PC-9 (cell line): ENCODE data around the gene CMAS. TPM values are rescaled to one million over a fixed set of nuclear protein-coding genes. Genes with fewer than 3 reads are reported as not detected.

Experiments used
- BruUV-seq: library from RNA; stranded (reverse); fragments of 400-500 nt; replicated peaks from 2 replicates; lab custom pipeline; 2021; lab: Mats Ljungman, UMichigan
- CTCF ChIA-PET: fragments of 300-600 bp; sonication (Branson Sonifier 250); formaldehyde crosslinking; loops from one replicate; lab custom pipeline; 2022; ENCODE audit warnings: antibody characterized with exemption; lab: Charles Lee
- POLR2A ChIA-PET: fragments of 300-600 bp; sonication (Branson Sonifier 250); formaldehyde crosslinking; loops from one replicate; lab custom pipeline; 2022; ENCODE audit warnings: antibody characterized with exemption; ENCODE audit not compliant: unreplicated experiment; lab: Charles Lee
- DNase-seq, 2 experiments: peaks; one replicate each; pipeline versions ENCODE4 v3.0.0 to v3.0.0-alpha.2; 2015 to 2022; ENCODE audit warnings: mixed read lengths in 1 of 2
- H2AFZ ChIP-seq: fragments of 200-600 bp; sonication (generic); 2 replicates; pipeline ENCODE4 v1.8.1; 2017; ENCODE audit warnings: antibody characterized with exemption
- H3F3A ChIP-seq: fragments of 200-600 bp; sonication (generic); 2 replicates; pipeline ENCODE4 v1.8.1; 2017; ENCODE audit warnings: antibody characterized with exemption, mild to moderate bottlenecking, low read depth; ENCODE audit not compliant: insufficient read depth
- H3K27ac ChIP-seq: fragments of 200-600 bp; sonication (generic); 2 replicates; pipeline ENCODE4 v1.6.1; 2016; ENCODE audit warnings: mixed run types
- H3K27me3 ChIP-seq: fragments of 200-600 bp; sonication (generic); 2 replicates; pipeline ENCODE4 v1.6.1; 2016; ENCODE audit warnings: low read depth, mixed run types; ENCODE audit not compliant: insufficient read depth
- H3K36me3 ChIP-seq: fragments of 200-600 bp; sonication (generic); 2 replicates; pipeline ENCODE4 v1.6.1; 2016; ENCODE audit warnings: low read depth, mixed run types
- H3K4me1 ChIP-seq: fragments of 200-600 bp; sonication (generic); replicated peaks from 2 replicates; pipeline ENCODE4 v1.6.1; 2016; ENCODE audit warnings: mixed run types; ENCODE audit not compliant: insufficient read depth
- H3K4me2 ChIP-seq: fragments of 200-600 bp; sonication (generic); 2 replicates; pipeline ENCODE4 v1.6.1; 2017; ENCODE audit warnings: mixed run types
- H3K4me3 ChIP-seq: fragments of 200-600 bp; sonication (generic); 2 replicates; pipeline ENCODE4 v1.6.1; 2016; ENCODE audit warnings: mixed run types
- H3K79me2 ChIP-seq: fragments of 200-600 bp; sonication (generic); 2 replicates; pipeline ENCODE4 v1.6.1; 2017; ENCODE audit warnings: low read depth, mixed run types
- H3K9me2 ChIP-seq: fragments of 200-600 bp; sonication (generic); 2 replicates; pipeline ENCODE4 v1.8.1; 2017; ENCODE audit warnings: mild to moderate bottlenecking; ENCODE audit not compliant: insufficient read depth
- H3K9me3 ChIP-seq: fragments of 200-600 bp; sonication (generic); 2 replicates; pipeline ENCODE4 v1.8.1; 2016; ENCODE audit warnings: low read depth; ENCODE audit not compliant: insufficient read depth
- H4K20me1 ChIP-seq: fragments of 200-600 bp; sonication (generic); 2 replicates; pipeline ENCODE4 v1.8.1; 2017; ENCODE audit not compliant: insufficient read depth
- CTCF ChIP-seq: fragments of 200-600 bp; sonication (generic); conservative IDR thresholded peaks from 2 replicates; pipeline ENCODE4 v1.6.1; 2017; ENCODE audit warnings: mixed run types, antibody characterized with exemption, mild to moderate bottlenecking, moderate library complexity
- EZH2 ChIP-seq: fragments of 200-600 bp; sonication (generic); IDR thresholded peaks from 2 replicates; pipeline ENCODE4 v1.8.0; 2017; ENCODE audit warnings: antibody characterized with exemption, low read depth
- intact Hi-C: fragments of 100-400 bp; cut with micrococcal nuclease; formaldehyde crosslinking; loops from one replicate; pipeline ENCODE4 v1.10.0; 2022; ENCODE audit not compliant: unreplicated experiment
- total RNA-seq: library from RNA; stranded (reverse); gene quantifications from 2 replicates; pipeline ENCODE4 v1.2.3, GENCODE V29; 2021

The CMAS gene
- total RNA-seq, 1 experiment from 2014 or later, result 79.1 TPM

- Histone ChIP-seq H3K79me2 (no peaks in the 10 kb centered on the region), H3K4me3 (no peak overlapping the region), H3K27ac (no peak overlapping the region), H3K4me2 (no peak overlapping the region), H3K9me3 (peaks cover 10% of the 10 kb centered on the region), H3F3A (peaks cover 37% of the 10 kb centered on the region), H4K20me1 (no peaks in the 10 kb centered on the region), H2AFZ (no peak overlapping the region), H3K27me3 (no peaks in the 10 kb centered on the region), H3K9me2 (no peaks in the 10 kb centered on the region), H3K36me3 (no peaks in the 10 kb centered on the region), H3K4me1 (peaks cover 38% of the 10 kb centered on the region)
- TF ChIP-seq CTCF (no peak), EZH2 (no peak)
- intact Hi-C loops, result no loop called here
- DNase-seq, result no peak
- ChIA-PET CTCF (no interaction called here), POLR2A (no interaction called here)
- no TSS peak for BruUV-seq
These were observed 6.7 kb upstream of the CMAS start for GRCh38 chr12:22039361-22039760.

DNA sequence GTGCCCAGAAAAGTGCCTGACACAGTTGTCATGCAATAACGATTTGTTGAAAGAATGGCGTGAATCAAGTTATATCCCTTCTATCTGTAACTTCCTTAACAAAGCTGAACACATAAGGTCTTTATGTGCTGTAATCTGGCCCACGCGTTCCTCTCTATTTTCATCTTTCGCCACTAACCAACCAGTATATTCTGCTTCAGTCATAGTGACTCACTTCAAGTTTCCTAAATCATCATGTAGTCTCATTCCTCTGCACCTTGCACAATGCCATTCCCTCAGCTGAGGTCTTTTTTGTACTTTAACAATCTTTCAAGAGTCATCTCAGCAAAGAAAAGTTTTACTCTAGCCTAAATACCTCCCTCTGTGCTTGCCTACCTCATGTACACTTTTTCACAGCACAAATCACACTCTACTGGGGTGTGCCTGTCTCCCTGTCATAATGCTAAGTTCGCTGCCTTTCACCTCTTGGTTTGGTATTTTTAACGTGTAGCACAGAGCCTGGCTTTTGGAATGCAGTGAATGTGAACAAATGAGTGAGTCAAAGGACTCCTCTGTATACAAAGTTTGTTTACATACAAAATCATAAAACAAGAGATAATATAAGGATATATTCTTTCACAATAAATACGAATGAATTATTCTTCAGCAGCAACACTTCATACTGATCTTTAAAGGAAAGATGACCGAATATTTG lies 2.9 kb upstream of the CMAS start:
- CTCF ChIA-PET, result interaction anchor here (0.6 kb wide), 1 partner anchor 1516 kb away, joined by 5 read pairs; no protein-coding TSS in a partner anchor
- no peaks in the 10 kb centered on the region for H3K27me3 ChIP-seq
- no peaks in the 10 kb centered on the region for H3K36me3 ChIP-seq
- H2AFZ ChIP-seq, result peak overlapping the region; percentile 25; the same call in 1 of the 2 replicates
- BruUV-seq, result no TSS peak
- TF ChIP-seq EZH2 (no peak), CTCF (no peak)
- peaks cover 6% of the 10 kb centered on the region for H3K9me3 ChIP-seq
- H3K9me2 ChIP-seq, result no peaks in the 10 kb centered on the region
- POLR2A ChIA-PET, result interaction anchor here (0.6 kb wide), 1 partner anchor 607 kb away, joined by 3 read pairs; no protein-coding TSS in a partner anchor
- intact Hi-C loops, result no loop called here
- H4K20me1 ChIP-seq, result no peaks in the 10 kb centered on the region
- H3K79me2 ChIP-seq, result peaks cover 18% of the 10 kb centered on the region
- H3K4me1 ChIP-seq, result peaks cover 36% of the 10 kb centered on the region
- peak; percentile 12 to 88 for DNase-seq
- H3K4me2 ChIP-seq, result peak overlapping the region; percentile 58
- H3K4me3 ChIP-seq, result peak overlapping the region; percentile 21; the same call in 1 of the 2 replicates
- peak overlapping the region; percentile 90 for H3K27ac ChIP-seq
- H3F3A ChIP-seq, result peaks cover 33% of the 10 kb centered on the region

GRCh38 chr12:22043943-22044342 lies 2.1 kb upstream of the CMAS start:
- CTCF ChIA-PET, result no interaction called here
- POLR2A ChIA-PET, result no interaction called here
- Histone ChIP-seq H3K4me3 (0 out of 2 replicates have a peak overlapping the region, but pooled peaks have one; percentile 21), H3K27me3 (no peaks in the 10 kb centered on the region), H3K4me2 (peak overlapping the region; percentile 58), H3F3A (peaks cover 30% of the 10 kb centered on the region), H3K4me1 (peaks cover 42% of the 10 kb centered on the region), H3K9me2 (no peaks in the 10 kb centered on the region), H3K27ac (peak overlapping the region; percentile 90), H4K20me1 (no peaks in the 10 kb centered on the region), H3K9me3 (peaks cover 2% of the 10 kb centered on the region; the same call in 1 of the 2 replicates), H3K36me3 (peaks cover 5% of the 10 kb centered on the region; the same call in 1 of the 2 replicates), H3K79me2 (peaks cover 26% of the 10 kb centered on the region), H2AFZ (no peak overlapping the region)
- TF ChIP-seq CTCF, result no peak
- TF ChIP-seq EZH2, result no peak
- no peak for DNase-seq
- no TSS peak for BruUV-seq
- intact Hi-C loops, result no loop called here
